HG03066 (cell line): ENCODE measurements around the gene SDCBP2.

Experiments used
- ATAC-seq: cut with Tn5 transposase; IDR thresholded peaks from one replicate; pipeline ENCODE4 v1.9.1; 2021; ENCODE audit warnings: low read depth; ENCODE audit not compliant: unreplicated experiment

Gene SDCBP2

GRCh38 chr20:1328680-1329330 is at the start of gene SDCBP2:
SDCBP2 (minus strand) TSS chr20:1329139; CDS start chr20:1320416, 8,723 bp downstream.
- ATAC-seq: no peak

GRCh38 chr20:1378735-1379125 is 49.8 kb upstream of the SDCBP2 start:
- no peak for ATAC-seq

GRCh38 chr20:1377984-1378734 is 49.2 kb upstream of the SDCBP2 start:
- ATAC-seq: no peak

GRCh38 chr20:1377341-1377871 is 48.5 kb upstream of the SDCBP2 start:
- no peak for ATAC-seq

- ATAC-seq: no peak
Observed at GRCh38 chr20:1376408-1377270, 47.7 kb upstream of the SDCBP2 start.

GRCh38 chr20:1376007-1376406 is 47.1 kb upstream of the SDCBP2 start:
- ATAC-seq: no peak

- no peak for ATAC-seq
Observed at GRCh38 chr20:1375515-1375914, 46.6 kb upstream of the SDCBP2 start.

GRCh38 chr20:1374246-1374645 is 45.3 kb upstream of the SDCBP2 start:
- no peak for ATAC-seq

GRCh38 chr20:1373614-1374013 is 44.7 kb upstream of the SDCBP2 start:
- ATAC-seq: no peak

GRCh38 chr20:1373036-1373435 is 44.1 kb upstream of the SDCBP2 start:
- ATAC-seq: no peak

- no peak for ATAC-seq
Observed at GRCh38 chr20:1371830-1372539, 43.0 kb upstream of the SDCBP2 start.

GRCh38 chr20:1371202-1371782 is 42.4 kb upstream of the SDCBP2 start:
- ATAC-seq: no peak

GRCh38 chr20:1370548-1371110 is 41.7 kb upstream of the SDCBP2 start:
- ATAC-seq: no peak

GRCh38 chr20:1369970-1370369 is 41.0 kb upstream of the SDCBP2 start:
- no peak for ATAC-seq

GRCh38 chr20:1368448-1369199 is 39.7 kb upstream of the SDCBP2 start:
- ATAC-seq: no peak

- ATAC-seq: no peak
Observed at GRCh38 chr20:1367479-1367878, 38.5 kb upstream of the SDCBP2 start.

GRCh38 chr20:1364106-1364505 is 35.2 kb upstream of the SDCBP2 start:
- no peak for ATAC-seq

GRCh38 chr20:1363522-1363921 is 34.6 kb upstream of the SDCBP2 start:
- no peak for ATAC-seq

GRCh38 chr20:1362484-1362883 is 33.5 kb upstream of the SDCBP2 start:
- no peak for ATAC-seq
